ENCODE measurements around the gene LPCAT1. TPM values are rescaled to one million over a fixed set of nuclear protein-coding genes. Genes with fewer than 3 reads are reported as not detected.

Gene LPCAT1
- total RNA-seq, 1 experiment from 2014 or later: 17.1 TPM

DNA sequence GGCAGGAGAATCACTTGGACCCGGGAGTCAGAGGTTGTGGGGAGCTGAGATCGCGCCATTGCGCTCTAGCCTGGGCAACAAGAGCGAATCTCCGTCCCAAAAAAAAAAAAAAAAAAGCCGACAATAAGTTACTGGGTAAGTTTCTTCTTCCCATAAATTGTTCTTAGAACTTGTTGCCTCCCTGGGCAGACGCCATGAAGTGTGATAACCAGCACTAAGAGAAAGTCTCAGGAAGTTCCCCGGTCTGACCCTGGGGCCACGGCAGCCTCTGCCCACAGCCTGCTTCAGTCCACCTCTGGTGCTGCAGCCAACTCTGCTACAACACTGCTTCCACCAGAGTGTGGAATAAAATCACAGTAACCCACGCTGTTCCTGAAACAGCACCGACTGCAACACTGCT lies 19.1 kb downstream of the LPCAT1 start:
- Mint-ChIP-seq H3K36me3 (ENCODE audit: insufficient read depth, unreplicated experiment) (peaks cover 8% of the 10 kb centered on the region), H3K9me3 (ENCODE audit: unreplicated experiment) (no peaks in the 10 kb centered on the region), H3K4me3 (ENCODE audit: unreplicated experiment) (no peak overlapping the region), H3K27me3 (ENCODE audit: insufficient read depth, unreplicated experiment) (no peaks in the 10 kb centered on the region), H3K4me1 (ENCODE audit: insufficient read depth, unreplicated experiment) (no peaks in the 10 kb centered on the region), H3K27ac (ENCODE audit: low read depth, unreplicated experiment) (no peak overlapping the region)
- no TSS peak for BruUV-seq (replicated peaks)
- ChIA-PET CTCF (no interaction called here), POLR2A (no interaction called here)
- DNase-seq (ENCODE audit: unreplicated experiment): no peak
- intact Hi-C loops (cut with micrococcal nuclease): no loop called here
- TF ChIP-seq, protein P1, sequence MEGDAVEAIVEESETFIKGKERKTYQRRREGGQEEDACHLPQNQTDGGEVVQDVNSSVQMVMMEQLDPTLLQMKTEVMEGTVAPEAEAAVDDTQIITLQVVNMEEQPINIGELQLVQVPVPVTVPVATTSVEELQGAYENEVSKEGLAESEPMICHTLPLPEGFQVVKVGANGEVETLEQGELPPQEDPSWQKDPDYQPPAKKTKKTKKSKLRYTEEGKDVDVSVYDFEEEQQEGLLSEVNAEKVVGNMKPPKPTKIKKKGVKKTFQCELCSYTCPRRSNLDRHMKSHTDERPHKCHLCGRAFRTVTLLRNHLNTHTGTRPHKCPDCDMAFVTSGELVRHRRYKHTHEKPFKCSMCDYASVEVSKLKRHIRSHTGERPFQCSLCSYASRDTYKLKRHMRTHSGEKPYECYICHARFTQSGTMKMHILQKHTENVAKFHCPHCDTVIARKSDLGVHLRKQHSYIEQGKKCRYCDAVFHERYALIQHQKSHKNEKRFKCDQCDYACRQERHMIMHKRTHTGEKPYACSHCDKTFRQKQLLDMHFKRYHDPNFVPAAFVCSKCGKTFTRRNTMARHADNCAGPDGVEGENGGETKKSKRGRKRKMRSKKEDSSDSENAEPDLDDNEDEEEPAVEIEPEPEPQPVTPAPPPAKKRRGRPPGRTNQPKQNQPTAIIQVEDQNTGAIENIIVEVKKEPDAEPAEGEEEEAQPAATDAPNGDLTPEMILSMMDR (IDR thresholded peaks at IDR 0.05; ENCODE audit: unreplicated experiment): no peak

DNA sequence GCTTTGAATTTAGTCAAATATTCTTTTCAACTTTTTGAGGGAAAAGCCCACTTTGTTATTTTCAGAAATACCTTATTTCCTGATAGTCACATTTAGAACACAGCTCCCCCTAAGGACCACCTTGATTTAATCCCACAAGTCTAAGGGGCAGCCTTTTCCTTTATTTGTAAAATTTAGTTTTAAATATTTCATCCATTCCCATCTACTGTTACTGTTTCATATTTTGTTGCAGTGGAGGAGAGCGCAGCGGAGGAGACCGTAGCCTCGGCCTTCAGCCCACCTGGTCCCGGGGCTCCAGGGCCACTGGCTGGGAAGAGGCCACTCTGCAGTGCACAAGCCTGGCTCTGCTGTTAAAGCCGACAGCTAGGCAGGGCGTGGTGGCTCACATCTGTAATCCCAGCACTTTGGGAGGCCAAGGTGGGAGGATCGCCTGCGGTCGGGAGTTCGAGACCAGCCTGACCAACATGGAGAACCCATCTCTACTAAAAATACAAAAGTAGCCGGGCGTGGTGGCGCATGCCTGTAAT lies 19.6 kb downstream of the LPCAT1 start:
- Mint-ChIP-seq H3K4me3 (ENCODE audit: unreplicated experiment) (no peak overlapping the region), H3K27me3 (ENCODE audit: insufficient read depth, unreplicated experiment) (no peaks in the 10 kb centered on the region), H3K27ac (ENCODE audit: low read depth, unreplicated experiment) (no peak overlapping the region), H3K36me3 (ENCODE audit: insufficient read depth, unreplicated experiment) (peaks cover 5% of the 10 kb centered on the region), H3K4me1 (ENCODE audit: insufficient read depth, unreplicated experiment) (no peaks in the 10 kb centered on the region), H3K9me3 (ENCODE audit: unreplicated experiment) (no peaks in the 10 kb centered on the region)
- intact Hi-C loops (cut with micrococcal nuclease): no loop called here
- TF ChIP-seq, protein P1 (IDR thresholded peaks at IDR 0.05; ENCODE audit: unreplicated experiment): no peak
- BruUV-seq (replicated peaks): no TSS peak
- ChIA-PET CTCF (no interaction called here), POLR2A (no interaction called here)
- no peak for DNase-seq (ENCODE audit: unreplicated experiment)

DNA sequence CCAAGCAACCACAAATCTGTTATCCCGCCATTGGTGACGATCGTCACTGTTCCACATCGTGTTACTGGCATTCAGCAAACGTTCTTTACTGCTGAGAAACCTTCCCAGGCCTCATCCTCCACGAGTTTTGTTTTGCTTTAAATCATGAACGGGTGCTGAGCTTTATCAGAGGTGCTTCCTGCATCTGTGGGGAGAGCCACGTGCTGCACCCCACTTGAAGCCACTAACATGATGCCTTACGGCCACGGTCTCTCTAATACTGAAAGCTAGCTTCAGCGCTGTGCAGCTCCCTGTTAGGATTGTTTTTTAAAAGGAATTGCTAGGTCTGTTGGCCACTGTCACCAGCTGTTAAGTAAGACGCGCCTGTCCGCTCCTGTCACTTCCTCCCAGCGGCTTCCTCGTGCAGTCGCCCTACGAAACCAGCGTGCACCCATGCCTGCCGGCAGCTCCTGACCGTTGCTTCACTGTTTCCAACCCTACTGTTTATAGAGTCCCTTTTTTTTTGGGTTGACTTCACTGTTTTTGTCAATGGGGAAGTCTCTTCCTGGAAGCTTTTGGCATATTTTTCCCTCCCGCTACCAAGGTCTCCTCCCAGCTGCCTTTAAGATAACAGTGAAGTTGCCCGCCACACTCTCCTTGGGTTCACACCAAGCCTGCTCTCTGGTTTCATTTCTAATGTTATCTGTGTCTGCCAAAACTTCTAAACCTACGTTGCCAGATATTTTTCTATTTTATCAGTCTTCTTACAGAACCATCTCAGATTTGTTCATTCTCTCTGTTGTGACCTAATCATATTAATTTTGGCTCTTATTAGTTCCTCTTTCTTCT lies 20.3 kb downstream of the LPCAT1 start:
- H3K27ac Mint-ChIP-seq (ENCODE audit: low read depth, unreplicated experiment): no peak overlapping the region
- POLR2A ChIA-PET: no interaction called here
- TF ChIP-seq, protein P1 (IDR thresholded peaks at IDR 0.05; ENCODE audit: unreplicated experiment): no peak
- no TSS peak for BruUV-seq (replicated peaks)
- no peaks in the 10 kb centered on the region for H3K27me3 Mint-ChIP-seq (ENCODE audit: insufficient read depth, unreplicated experiment)
- H3K4me3 Mint-ChIP-seq (ENCODE audit: unreplicated experiment): no peak overlapping the region
- intact Hi-C loops (cut with micrococcal nuclease): no loop called here
- no peaks in the 10 kb centered on the region for H3K4me1 Mint-ChIP-seq (ENCODE audit: insufficient read depth, unreplicated experiment)
- CTCF ChIA-PET: interaction anchor here (0.8 to 1.2 kb wide), 2 partner anchors 35 to 336 kb away, joined by 3 to 5 read pairs; no protein-coding TSS in a partner anchor
- no peak for DNase-seq (ENCODE audit: unreplicated experiment)
- H3K36me3 Mint-ChIP-seq (ENCODE audit: insufficient read depth, unreplicated experiment): peaks cover 12% of the 10 kb centered on the region
- no peaks in the 10 kb centered on the region for H3K9me3 Mint-ChIP-seq (ENCODE audit: unreplicated experiment)

DNA sequence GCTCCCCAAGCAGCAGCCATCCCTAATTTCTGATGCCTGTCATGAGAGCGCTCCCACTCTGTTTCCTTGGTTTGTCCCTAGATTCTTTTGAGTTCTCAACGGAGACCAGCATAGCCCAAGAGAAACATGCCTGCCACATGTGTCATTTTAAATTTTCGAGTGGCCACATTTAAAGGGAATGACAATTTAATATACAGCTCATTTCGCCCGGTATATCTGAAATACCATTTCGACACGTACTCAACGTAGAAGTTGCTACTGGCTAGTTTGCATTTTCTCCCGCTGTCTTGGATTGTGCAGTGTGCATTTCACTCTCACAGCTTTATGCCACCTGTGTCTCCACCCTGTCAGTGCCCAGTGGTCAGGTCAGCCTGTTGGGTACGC lies 21.0 kb downstream of the LPCAT1 start:
- no peak for DNase-seq (ENCODE audit: unreplicated experiment)
- H3K27ac Mint-ChIP-seq (ENCODE audit: low read depth, unreplicated experiment): no peak overlapping the region

More for the DNA sequence above, 21.0 kb downstream of the LPCAT1 start:
- Mint-ChIP-seq H3K4me1 (ENCODE audit: insufficient read depth, unreplicated experiment) (no peaks in the 10 kb centered on the region), H3K27me3 (ENCODE audit: insufficient read depth, unreplicated experiment) (no peaks in the 10 kb centered on the region), H3K4me3 (ENCODE audit: unreplicated experiment) (no peak overlapping the region), H3K36me3 (ENCODE audit: insufficient read depth, unreplicated experiment) (peaks cover 16% of the 10 kb centered on the region), H3K9me3 (ENCODE audit: unreplicated experiment) (no peaks in the 10 kb centered on the region)
- TF ChIP-seq, protein P1 (IDR thresholded peaks at IDR 0.05; ENCODE audit: unreplicated experiment): no peak
- BruUV-seq (replicated peaks): no TSS peak
- ChIA-PET POLR2A (no interaction called here), CTCF (interaction anchor here (0.8 to 1.2 kb wide), 2 partner anchors 35 to 335 kb away, joined by 3 to 5 read pairs; no protein-coding TSS in a partner anchor)
- intact Hi-C loops (cut with micrococcal nuclease): no loop called here

Data from MCF 10A (cell line).